Stimulated activated CD8-positive, alpha-beta memory T cell treated with anti-CD3 and anti-CD28 coated beads, Interleukin-2, amount 100 ng/mL, for 48 hours (primary cell): ENCODE measurements around the gene TEPSIN.

ENCODE experiments used
- DNase-seq, 2 donors: peaks; one replicate each; pipeline ENCODE4 v3.0.0-alpha.2; 2020; ENCODE audit warnings: low read depth in 2 of 2

The TEPSIN gene

GRCh38 chr17:81221371-81221841 is 17.4 kb downstream of the TEPSIN start:
- no peak for DNase-seq

- no peak for DNase-seq
Observed at GRCh38 chr17:81219476-81220180, 19.2 kb downstream of the TEPSIN start.

- no peak for DNase-seq
Observed at GRCh38 chr17:81218991-81219390, 19.9 kb downstream of the TEPSIN start.

- no peak for DNase-seq
Observed at GRCh38 chr17:81218459-81218858, 20.4 kb downstream of the TEPSIN start.

GRCh38 chr17:81217491-81217890 is 21.4 kb downstream of the TEPSIN start:
- no peak for DNase-seq

GRCh38 chr17:81213978-81214377 is 24.9 kb downstream of the TEPSIN start:
- DNase-seq: no peak

- DNase-seq: no peak
Observed at GRCh38 chr17:81212365-81212764, 26.5 kb downstream of the TEPSIN start.

GRCh38 chr17:81210868-81211267 is 28.0 kb downstream of the TEPSIN start:
- no peak for DNase-seq

- DNase-seq: no peak
Observed at GRCh38 chr17:81210466-81210865, 28.4 kb downstream of the TEPSIN start.

GRCh38 chr17:81209141-81209540 is 29.7 kb downstream of the TEPSIN start:
- no peak for DNase-seq

- DNase-seq: no peak
Observed at GRCh38 chr17:81208651-81209050, 30.2 kb downstream of the TEPSIN start.

GRCh38 chr17:81207610-81208581 is 31.0 kb downstream of the TEPSIN start:
- no peak for DNase-seq

GRCh38 chr17:81206657-81207056 is 32.2 kb downstream of the TEPSIN start:
- DNase-seq: no peak

GRCh38 chr17:81206166-81206565 is 32.7 kb downstream of the TEPSIN start:
- no peak for DNase-seq

GRCh38 chr17:81204578-81204977 is 34.3 kb downstream of the TEPSIN start:
- DNase-seq: no peak

- no peak for DNase-seq
Observed at GRCh38 chr17:81203136-81203535, 35.7 kb downstream of the TEPSIN start.

GRCh38 chr17:81202318-81202717 is 36.5 kb downstream of the TEPSIN start:
- no peak for DNase-seq

- DNase-seq: no peak
Observed at GRCh38 chr17:81200695-81201580, 37.9 kb downstream of the TEPSIN start.

GRCh38 chr17:81200201-81200600 is 38.7 kb downstream of the TEPSIN start:
- DNase-seq: no peak

- DNase-seq: no peak
Observed at GRCh38 chr17:81199482-81199830, 39.4 kb downstream of the TEPSIN start.

GRCh38 chr17:81198826-81199481 is 39.9 kb downstream of the TEPSIN start:
- DNase-seq: no peak
